H1 (cell line): Measurements from ENCODE around the gene DNAAF3. TPM values are rescaled to one million over a fixed set of nuclear protein-coding genes. Genes with fewer than 3 reads are reported as not detected.

Source experiments
- CTCF ChIA-PET: fragments of 300-600 bp; sonication (Branson Sonifier 250); formaldehyde crosslinking; loops from one replicate; lab custom pipeline; 2021; ENCODE audit not compliant: partially characterized antibody; lab: Charles Lee
- POLR2A ChIA-PET: fragments of 300-600 bp; sonication (Branson Sonifier 250); formaldehyde crosslinking; loops from one replicate; lab custom pipeline; 2021; ENCODE audit warnings: inconsistent platforms; ENCODE audit not compliant: partially characterized antibody; lab: Charles Lee
- DNase-seq, 2 experiments: peaks; one replicate each; pipeline versions ENCODE4 v3.0.0 to v3.0.0-alpha.2; 2010 to 2022; ENCODE audit warnings: low spot score in 2 of 2, low read depth in 1 of 2, mixed read lengths in 1 of 2
- FAIRE-seq: peaks from 2 replicates; lab custom pipeline; 2011; peaks lifted over from hg19 to GRCh38; lab: Jason Lieb, UNC
- H2AFZ ChIP-seq: 2 replicates; pipeline ENCODE4 v1.8.1; 2012; ENCODE audit warnings: low read length, inconsistent platforms
- H2AK5ac ChIP-seq: 2 replicates; pipeline ENCODE4 v1.6.1; 2013; ENCODE audit warnings: low read depth, low read length
- H2BK120ac ChIP-seq: replicated peaks from 2 replicates; pipeline ENCODE3; 2013; ENCODE audit warnings: low read depth, low read length, inconsistent platforms
- H2BK12ac ChIP-seq: 2 replicates; pipeline ENCODE4 v1.6.1; 2013; ENCODE audit warnings: low read depth, low read length
- H2BK15ac ChIP-seq: 2 replicates; pipeline ENCODE4 v1.6.1; 2013; ENCODE audit warnings: low read length
- H2BK20ac ChIP-seq: 2 replicates; pipeline ENCODE4 v1.6.1; 2013; ENCODE audit warnings: low read length
- H2BK5ac ChIP-seq: 2 replicates; pipeline ENCODE4 v1.6.1; 2013; ENCODE audit warnings: low read depth, low read length
- H3K14ac ChIP-seq: 2 replicates; pipeline ENCODE4 v1.6.1; 2013; ENCODE audit warnings: inconsistent platforms; ENCODE audit not compliant: insufficient read length
- H3K18ac ChIP-seq: 2 replicates; pipeline ENCODE4 v1.6.1; 2013; ENCODE audit warnings: low read length; ENCODE audit errors: extremely low read depth
- H3K23ac ChIP-seq: 2 replicates; pipeline ENCODE4 v1.6.1; 2013; ENCODE audit warnings: inconsistent platforms; ENCODE audit not compliant: insufficient read length
- H3K23me2 ChIP-seq: 2 replicates; pipeline ENCODE4 v1.6.1; 2013; ENCODE audit warnings: low read depth, low read length
- H3K27ac ChIP-seq: 2 replicates; pipeline ENCODE4 v1.6.1; 2011; ENCODE audit warnings: low read depth, low read length, inconsistent platforms
- H3K27me3 ChIP-seq, 4 experiments: replicated peaks in 1 of 4; 1 replicate in 1 of 4; 2 replicates in 3 of 4; pipeline versions ENCODE4 v1.6.1 to v1.8.1; 2011 to 2013; ENCODE audit warnings: low read length in 3 of 4, mild to moderate bottlenecking in 3 of 4, inconsistent platforms in 2 of 4, mixed read lengths in 2 of 4, moderate library complexity in 1 of 4; ENCODE audit not compliant: control insufficient read depth in 3 of 4, insufficient read depth in 3 of 4; ENCODE audit errors: extremely low read depth in 1 of 4
- H3K36me3 ChIP-seq, 4 experiments: 2 replicates each; pipeline versions ENCODE4 v1.6.1 to v1.8.1; 2011 to 2013; ENCODE audit warnings: mild to moderate bottlenecking in 4 of 4, low read length in 3 of 4, moderate library complexity in 2 of 4, control low read depth in 1 of 4, inconsistent platforms in 1 of 4; ENCODE audit not compliant: insufficient read depth in 4 of 4, control insufficient read depth in 2 of 4
- H3K4ac ChIP-seq: replicated peaks from 2 replicates; pipeline ENCODE3; 2013; ENCODE audit warnings: low read length, low read depth, mixed read lengths, inconsistent platforms; ENCODE audit not compliant: insufficient read length
- H3K4me1 ChIP-seq, 4 experiments: replicated peaks in 1 of 4; 1 replicate in 1 of 4; 2 replicates in 3 of 4; pipeline versions ENCODE4 v1.6.1 to v1.8.1; 2011 to 2013; ENCODE audit warnings: low read length in 3 of 4, inconsistent platforms in 2 of 4, mixed read lengths in 1 of 4; ENCODE audit not compliant: insufficient read depth in 4 of 4, control insufficient read depth in 3 of 4
- H3K4me2 ChIP-seq, 2 experiments: 2 replicates each; pipeline versions ENCODE4 v1.6.1 to v1.8.1; 2011 to 2013; ENCODE audit warnings: low read depth in 2 of 2, low read length in 2 of 2, control low read depth in 1 of 2, inconsistent platforms in 1 of 2, mild to moderate bottlenecking in 1 of 2; ENCODE audit not compliant: insufficient read depth in 1 of 2
- H3K4me3 ChIP-seq, 4 experiments: fragments of 200-600, 300-600 bp in 1 of 4; sonication (generic), shearing (Covaris generic), sonication (Bioruptor Twin) in 1 of 4; 2 replicates each; pipeline versions ENCODE4 v1.5.1 to v1.8.1; 2011 to 2016; ENCODE audit warnings: low read length in 4 of 4, low read depth in 3 of 4, control low read depth in 2 of 4, inconsistent platforms in 2 of 4, mild to moderate bottlenecking in 2 of 4, mixed read lengths in 1 of 4, moderate library complexity in 1 of 4; ENCODE audit not compliant: insufficient read depth in 2 of 4; ENCODE audit errors: extremely low read depth in 1 of 4
- H3K56ac ChIP-seq: replicated peaks from 2 replicates; pipeline ENCODE3; 2013; ENCODE audit warnings: low read depth, mild to moderate bottlenecking, mixed read lengths, low read length, inconsistent platforms; ENCODE audit not compliant: insufficient read length
- H3K79me1 ChIP-seq: 2 replicates; pipeline ENCODE4 v1.6.1; 2013; ENCODE audit warnings: low read depth, low read length, control low read depth
- H3K79me2 ChIP-seq, 2 experiments: 2 replicates each; pipeline versions ENCODE4 v1.6.1 to v1.8.1; 2012 to 2013; ENCODE audit warnings: low read length in 2 of 2, mild to moderate bottlenecking in 2 of 2, inconsistent platforms in 1 of 2; ENCODE audit not compliant: insufficient read depth in 2 of 2, control insufficient read depth in 1 of 2
- H3K9ac ChIP-seq, 4 experiments: replicated peaks in 1 of 4; 1 replicate in 1 of 4; 2 replicates in 3 of 4; pipeline versions ENCODE4 v1.6.1 to v1.8.1; 2011 to 2013; ENCODE audit warnings: low read depth in 3 of 4, low read length in 3 of 4, control low read depth in 2 of 4, mild to moderate bottlenecking in 2 of 4, moderate library complexity in 2 of 4, inconsistent platforms in 1 of 4; ENCODE audit errors: extremely low read depth in 1 of 4
- H3K9me3 ChIP-seq, 2 experiments: 2 replicates each; pipeline versions ENCODE4 v1.6.1 to v1.8.1; 2012 to 2013; ENCODE audit warnings: mild to moderate bottlenecking in 2 of 2, moderate library complexity in 2 of 2, control low read depth in 1 of 2, inconsistent platforms in 1 of 2, low read depth in 1 of 2, low read length in 1 of 2, mixed read lengths in 1 of 2; ENCODE audit not compliant: insufficient read depth in 2 of 2
- H4K20me1 ChIP-seq, 2 experiments: replicated peaks in 1 of 2; 2 replicates each; pipeline versions ENCODE3 to v1.8.1; 2011 to 2013; ENCODE audit warnings: inconsistent platforms in 2 of 2, low read length in 2 of 2, mild to moderate bottlenecking in 1 of 2; ENCODE audit not compliant: insufficient read depth in 2 of 2, control insufficient read depth in 1 of 2
- H4K5ac ChIP-seq: 2 replicates; pipeline ENCODE4 v1.6.1; 2013; ENCODE audit warnings: low read length, low read depth, mixed read lengths, inconsistent platforms; ENCODE audit not compliant: insufficient read length
- H4K8ac ChIP-seq: 2 replicates; pipeline ENCODE4 v1.8.0; 2013; ENCODE audit warnings: mild to moderate bottlenecking, moderate library complexity, low read length, inconsistent platforms; ENCODE audit not compliant: insufficient read depth; ENCODE audit errors: extremely low read depth
- H4K91ac ChIP-seq: replicated peaks from 2 replicates; pipeline ENCODE3; 2013; ENCODE audit warnings: low read length, mixed read lengths, inconsistent platforms; ENCODE audit not compliant: insufficient read length
- GABPA ChIP-seq: IDR thresholded peaks from 2 replicates; pipeline ENCODE4 v1.6.1; 2011; ENCODE audit warnings: mild to moderate bottlenecking, low read length, moderate library complexity, borderline replicate concordance; ENCODE audit not compliant: insufficient read depth
- SAP30 ChIP-seq: fragments of 300-600 bp; sonication (generic); IDR thresholded peaks from 2 replicates; pipeline ENCODE4 v1.7.1; 2012; ENCODE audit warnings: low read length, moderate library complexity, mild to moderate bottlenecking, inconsistent platforms; ENCODE audit not compliant: insufficient read depth, insufficient replicate concordance
- SP1 ChIP-seq: IDR thresholded peaks from 2 replicates; pipeline ENCODE4 v1.6.1; 2011; ENCODE audit warnings: low read depth, low read length
- WGBS, 2 experiments: shearing (Covaris generic) in 1 of 2; methylation state at CpG; one replicate each; pipeline versions ENCODE4 v1.1.6 to v1.1.7; 2013 to 2015; ENCODE audit warnings: low lambda C conversion rate in 2 of 2, mixed read lengths in 2 of 2, inconsistent platforms in 1 of 2, low coverage in 1 of 2, missing lambda C conversion rate in 1 of 2; ENCODE audit not compliant: insufficient replicate concordance in 2 of 2, insufficient coverage in 1 of 2, insufficient read length in 1 of 2; ENCODE audit errors: extremely low coverage in 1 of 2, missing lambda C conversion rate in 1 of 2; 5-methylcytosine and 5-hydroxymethylcytosine counted together
- polyA plus RNA-seq, 7 experiments: library from polyadenylated mRNA; depleted of rRNA in 3 of 7; stranded (reverse) in 5 of 7; unstranded in 2 of 7; fragments of >200 nt in 5 of 7; fragments of 200-250 nt in 2 of 7; gene quantifications; 1 replicate in 5 of 7; 2 replicates in 1 of 7; 4 replicates in 1 of 7; pipeline versions ENCODE4 v1.2.1 to v1.2.3, GENCODE V29; 2011 to 2013; ENCODE audit warnings: missing spikeins in 2 of 7, mixed read lengths in 2 of 7
- total RNA-seq: library from RNA; stranded (reverse); fragmentation: NEBNext Ultra II Directional; extraction: Animal tissue kit (Norgen Biotek cat#: 25700); gene quantifications from 2 replicates; pipeline ENCODE4 v1.2.1, GENCODE V29; 2021

Gene DNAAF3
- total and polyA plus RNA-seq, 2 of the 8 experiments (the other 6 are each of a cell fraction or from before 2014, with no cell fraction given), result 5.4 to 8.0 TPM

- Histone ChIP-seq H3K27ac (no peak overlapping the region), H3K23me2 (peaks cover 5% of the 10 kb centered on the region; the same call in 1 of the 2 replicates), H3K23ac (no peak overlapping the region), H3K56ac (no peak overlapping the region), H2BK20ac (no peak overlapping the region), H3K9me3 (peaks cover 15% of the 10 kb centered on the region in 2 experiments; a peak in 3 of 4 replicates), H4K20me1 (no peaks in the 10 kb centered on the region), H2BK5ac (no peak overlapping the region), H3K4me2 (no peak overlapping the region), H3K27me3 (no peaks in the 10 kb centered on the region; a peak in 1 of 7 replicates), H2AFZ (no peak overlapping the region), H2BK12ac (no peak overlapping the region), H3K14ac (no peak overlapping the region), H3K36me3 (no peaks in the 10 kb centered on the region), H3K79me2 (no peaks in the 10 kb centered on the region), H3K18ac (no peak overlapping the region), H2BK120ac (no peak overlapping the region), H3K9ac (no peak overlapping the region), H4K8ac (no peak overlapping the region), H4K5ac (no peak overlapping the region), H2BK15ac (no peak overlapping the region), H3K4me1 (peaks cover 0 to 6% (median 2%) of the 10 kb centered on the region in 4 experiments; a peak in 2 of 7 replicates), H3K4ac (no peak overlapping the region), H2AK5ac (no peak overlapping the region), H4K91ac (no peak overlapping the region), H3K4me3 (no peak overlapping the region), H3K79me1 (no peaks in the 10 kb centered on the region)
- DNase-seq, result no peak
- CTCF ChIA-PET, result interaction anchor here (0.7 kb wide), 1 partner anchor 13 kb away, joined by 3 read pairs; no protein-coding TSS in a partner anchor
- WGBS, 2 experiments, result 85% methylated on average over 3 of the region's 3 CpGs; no CpG with 5 or more reads in 1 of the 2 experiments
- POLR2A ChIA-PET, result interaction anchor here (1.0 kb wide), 1 partner anchor 195 kb away, joined by 3 read pairs; the partner anchor contains the start of gene UBE2S
- no peak for FAIRE-seq
- TF ChIP-seq SAP30 (no peak), SP1 (no peak), GABPA (no peak)
Observed at GRCh38 chr19:55212447-55212846, 46.0 kb upstream of the DNAAF3 start.
